Natural killer cell (primary cell): ENCODE results near the gene TRIM2. TPM values are rescaled to one million over a fixed set of nuclear protein-coding genes. Genes with fewer than 3 reads are reported as not detected.

Experiments used
- ATAC-seq, 3 donors: fragments of 150-1000 bp in 2 of 3; fragments of 200-7000 bp in 1 of 3; cut with Tn5 transposase; 1 replicate in 1 of 3; 2 replicates in 2 of 3; pipeline ENCODE4 v1.10.0; 2021; ENCODE audit warnings: mild to moderate bottlenecking in 2 of 3, moderate library complexity in 2 of 3
- DNase-seq, 2 donors: peaks; one replicate each; pipeline versions ENCODE4 v3.0.0 to v3.0.0-alpha.2; 2013 to 2021; ENCODE audit warnings: mixed read lengths in 1 of 2
- H3K27ac ChIP-seq: one replicate; pipeline ENCODE4 v1.5.1; 2013; ENCODE audit warnings: mild to moderate bottlenecking, low read length
- H3K27me3 ChIP-seq: one replicate; pipeline ENCODE4 v1.6.1; 2013; ENCODE audit warnings: low read length; ENCODE audit not compliant: control insufficient read depth, insufficient read depth
- H3K36me3 ChIP-seq: one replicate; pipeline ENCODE4 v1.6.1; 2013; ENCODE audit warnings: low read length; ENCODE audit not compliant: control insufficient read depth, insufficient read depth
- H3K4me1 ChIP-seq: one replicate; pipeline ENCODE4 v1.6.1; 2013; ENCODE audit warnings: low read length; ENCODE audit not compliant: control insufficient read depth, insufficient read depth
- H3K4me3 ChIP-seq: one replicate; pipeline ENCODE4 v1.5.1; 2013; ENCODE audit warnings: low read length
- H3K9me3 ChIP-seq: one replicate; pipeline ENCODE4 v1.6.1; 2013; ENCODE audit warnings: low read length; ENCODE audit not compliant: control insufficient read depth, insufficient read depth
- H3K27ac Mint-ChIP-seq, 2 donors: one replicate each; pipeline ENCODE4 v1.8.0; 2022; ENCODE audit warnings: mild to moderate bottlenecking in 2 of 2, mixed read lengths in 2 of 2, moderate library complexity in 1 of 2
- H3K27me3 Mint-ChIP-seq, 2 donors: one replicate each; pipeline ENCODE4 v1.8.0; 2022; ENCODE audit warnings: low read depth in 2 of 2, mixed read lengths in 2 of 2
- H3K36me3 Mint-ChIP-seq: one replicate; pipeline ENCODE4 v1.8.0; 2022; ENCODE audit warnings: mixed read lengths
- H3K4me1 Mint-ChIP-seq, 2 donors: one replicate each; pipeline ENCODE4 v1.8.0; 2022; ENCODE audit warnings: mixed read lengths in 2 of 2
- H3K4me3 Mint-ChIP-seq: one replicate; pipeline ENCODE4 v1.8.0; 2022; ENCODE audit warnings: mild to moderate bottlenecking, moderate library complexity, mixed read lengths
- H3K9me3 Mint-ChIP-seq, 2 donors: one replicate each; pipeline ENCODE4 v1.8.0; 2022; ENCODE audit warnings: mixed read lengths in 2 of 2
- CTCF ChIP-seq: fragments of 200-600 bp; IDR thresholded peaks from one replicate; pipeline ENCODE4 v1.8.0; 2022; ENCODE audit warnings: antibody characterized with exemption
- WGBS: methylation state at CpG from one replicate; pipeline ENCODE4 v1.1.7; 2013; ENCODE audit warnings: missing lambda C conversion rate; ENCODE audit not compliant: insufficient coverage; 5-methylcytosine and 5-hydroxymethylcytosine counted together
- intact Hi-C: fragments of 100-400 bp; cut with micrococcal nuclease; formaldehyde crosslinking; loops from one replicate; pipeline ENCODE4 v1.14.2; 2022
- total RNA-seq, 4 donors: library from RNA; stranded (reverse); fragments of 120-200 nt in 1 of 4; gene quantifications; one replicate each; pipeline versions ENCODE4 v1.2.3 to v1.2.4, GENCODE V29; 2013 to 2022

Gene TRIM2
- total RNA-seq, 3 donors from 2014 or later (not counting 1 experiment from before 2014, with no cell fraction given) = 0.11 TPM; not detected in 2

GRCh38 chr4:153260132-153260531 is 55.9 kb downstream of the TRIM2 start:
- DNase-seq (no peak), ATAC-seq (no peak)
- Histone ChIP-seq H3K9me3 (no peaks in the 10 kb centered on the region), H3K27me3 (peaks cover 23% of the 10 kb centered on the region), H3K4me3 (no peak overlapping the region), H3K27ac (no peak overlapping the region), H3K36me3 (no peaks in the 10 kb centered on the region), H3K4me1 (peaks cover 4% of the 10 kb centered on the region)
- no peak for TF ChIP-seq CTCF
- peaks cover 15% of the 10 kb centered on the region in 2 donors for H3K27me3 Mint-ChIP-seq
- no CpG with 5 or more reads among the region's 3 CpGs for WGBS
- intact Hi-C loops = no loop called here
- no peak overlapping the region for H3K4me3 Mint-ChIP-seq
- no peak overlapping the region for H3K27ac Mint-ChIP-seq
- H3K4me1 Mint-ChIP-seq = no peaks in the 10 kb centered on the region
- H3K9me3 Mint-ChIP-seq = no peaks in the 10 kb centered on the region
- no peaks in the 10 kb centered on the region for H3K36me3 Mint-ChIP-seq

- H3K9me3 Mint-ChIP-seq = no peaks in the 10 kb centered on the region
- no peaks in the 10 kb centered on the region for H3K36me3 Mint-ChIP-seq
- no peak overlapping the region for H3K4me3 ChIP-seq
- H3K27ac Mint-ChIP-seq = no peak overlapping the region
- peaks cover 11 to 12% of the 10 kb centered on the region in 2 donors for H3K27me3 Mint-ChIP-seq
- no peak for ATAC-seq
- no peaks in the 10 kb centered on the region for H3K36me3 ChIP-seq
- 93% methylated on average over 3 of the region's 3 CpGs for WGBS
- intact Hi-C loops = no loop called here
- H3K27me3 ChIP-seq = peaks cover 23% of the 10 kb centered on the region
- H3K4me1 Mint-ChIP-seq = no peaks in the 10 kb centered on the region
- no peak for TF ChIP-seq CTCF
- H3K4me1 ChIP-seq = peaks cover 4% of the 10 kb centered on the region
- no peak overlapping the region for H3K4me3 Mint-ChIP-seq
- DNase-seq = no peak
- H3K27ac ChIP-seq = no peak overlapping the region
- no peaks in the 10 kb centered on the region for H3K9me3 ChIP-seq
Observed at GRCh38 chr4:153260553-153261300, 56.5 kb downstream of the TRIM2 start.

- no peak overlapping the region for H3K4me3 ChIP-seq
- DNase-seq (no peak), ATAC-seq (no peak)
- peaks cover 4% of the 10 kb centered on the region for H3K4me1 ChIP-seq
- no peaks in the 10 kb centered on the region for H3K9me3 Mint-ChIP-seq
- H3K36me3 ChIP-seq = no peaks in the 10 kb centered on the region
- H3K36me3 Mint-ChIP-seq = no peaks in the 10 kb centered on the region
- no peak overlapping the region for H3K27ac Mint-ChIP-seq
- TF ChIP-seq CTCF = no peak
- peaks cover 9 to 12% of the 10 kb centered on the region in 2 donors for H3K27me3 Mint-ChIP-seq
- WGBS = no CpG with 5 or more reads among the region's 2 CpGs
- no peaks in the 10 kb centered on the region for H3K4me1 Mint-ChIP-seq
- H3K27ac ChIP-seq = no peak overlapping the region
- intact Hi-C loops = no loop called here
- H3K9me3 ChIP-seq = no peaks in the 10 kb centered on the region
- peaks cover 20% of the 10 kb centered on the region for H3K27me3 ChIP-seq
- H3K4me3 Mint-ChIP-seq = no peak overlapping the region
Observed at GRCh38 chr4:153261461-153261860, 57.2 kb downstream of the TRIM2 start.

- WGBS = 77% methylated on average over 2 of the region's 2 CpGs
Observed at GRCh38 chr4:153261914-153262313, 57.7 kb downstream of the TRIM2 start.

More at GRCh38 chr4:153261914-153262313, 57.7 kb downstream of the TRIM2 start:
- Histone ChIP-seq H3K9me3 (no peaks in the 10 kb centered on the region), H3K4me1 (peaks cover 4% of the 10 kb centered on the region), H3K27me3 (peaks cover 16% of the 10 kb centered on the region), H3K27ac (no peak overlapping the region), H3K4me3 (no peak overlapping the region), H3K36me3 (no peaks in the 10 kb centered on the region)
- Mint-ChIP-seq H3K4me3 (no peak overlapping the region), H3K4me1 (no peaks in the 10 kb centered on the region), H3K27ac (no peak overlapping the region), H3K27me3 (peaks cover 9 to 12% of the 10 kb centered on the region in 2 donors), H3K9me3 (no peaks in the 10 kb centered on the region), H3K36me3 (no peaks in the 10 kb centered on the region)
- no peak for TF ChIP-seq CTCF
- intact Hi-C loops = no loop called here
- ATAC-seq (no peak), DNase-seq (no peak)
